ENCODE results near the gene TAMALIN. TPM values are rescaled to one million over a fixed set of nuclear protein-coding genes. Genes with fewer than 3 reads are reported as not detected.
A peak's percentile ranks its signal among the peaks of the same experiment; 100 is the strongest.
"Not testable (repeated sequence)": the region's sequence is repeated elsewhere in the genome, so short reads cannot be mapped to it uniquely, and the experiment has no call there.

TAMALIN gene
- total RNA-seq, 6 experiments from 2014 or later, result 0.24 to 1.00 (median 0.69) TPM

GRCh38 chr12:51974646-51975045 is 32.1 kb upstream of the TAMALIN start:
- TF ChIP-seq CTCF (IDR thresholded peaks at IDR 0.05), result no peak
- peaks cover 98% of the 10 kb centered on the region for H3K4me1 Mint-ChIP-seq (ENCODE audit: low read depth)
- H3K9me3 Mint-ChIP-seq, result no peaks in the 10 kb centered on the region
- H3K4me3 Mint-ChIP-seq, result no peak overlapping the region
- no peak for DNase-seq
- no peaks in the 10 kb centered on the region for H3K27me3 Mint-ChIP-seq (ENCODE audit: insufficient read depth)
- H3K36me3 Mint-ChIP-seq (ENCODE audit: low read depth), result peaks cover 20% of the 10 kb centered on the region
- no peak overlapping the region for H3K27ac Mint-ChIP-seq

- H3K36me3 Mint-ChIP-seq (ENCODE audit: low read depth), result peaks cover 20% of the 10 kb centered on the region
- peaks cover 98% of the 10 kb centered on the region for H3K4me1 Mint-ChIP-seq (ENCODE audit: low read depth)
- no peak overlapping the region for H3K4me3 Mint-ChIP-seq
- peak overlapping the region; percentile 50; the same call in 1 of the 2 replicates for H3K27ac Mint-ChIP-seq
- no peaks in the 10 kb centered on the region for H3K9me3 Mint-ChIP-seq
- no peaks in the 10 kb centered on the region for H3K27me3 Mint-ChIP-seq (ENCODE audit: insufficient read depth)
- no peak for TF ChIP-seq CTCF (IDR thresholded peaks at IDR 0.05)
- no peak for DNase-seq
Observed at GRCh38 chr12:51975196-51975595, 31.6 kb upstream of the TAMALIN start.

DNA sequence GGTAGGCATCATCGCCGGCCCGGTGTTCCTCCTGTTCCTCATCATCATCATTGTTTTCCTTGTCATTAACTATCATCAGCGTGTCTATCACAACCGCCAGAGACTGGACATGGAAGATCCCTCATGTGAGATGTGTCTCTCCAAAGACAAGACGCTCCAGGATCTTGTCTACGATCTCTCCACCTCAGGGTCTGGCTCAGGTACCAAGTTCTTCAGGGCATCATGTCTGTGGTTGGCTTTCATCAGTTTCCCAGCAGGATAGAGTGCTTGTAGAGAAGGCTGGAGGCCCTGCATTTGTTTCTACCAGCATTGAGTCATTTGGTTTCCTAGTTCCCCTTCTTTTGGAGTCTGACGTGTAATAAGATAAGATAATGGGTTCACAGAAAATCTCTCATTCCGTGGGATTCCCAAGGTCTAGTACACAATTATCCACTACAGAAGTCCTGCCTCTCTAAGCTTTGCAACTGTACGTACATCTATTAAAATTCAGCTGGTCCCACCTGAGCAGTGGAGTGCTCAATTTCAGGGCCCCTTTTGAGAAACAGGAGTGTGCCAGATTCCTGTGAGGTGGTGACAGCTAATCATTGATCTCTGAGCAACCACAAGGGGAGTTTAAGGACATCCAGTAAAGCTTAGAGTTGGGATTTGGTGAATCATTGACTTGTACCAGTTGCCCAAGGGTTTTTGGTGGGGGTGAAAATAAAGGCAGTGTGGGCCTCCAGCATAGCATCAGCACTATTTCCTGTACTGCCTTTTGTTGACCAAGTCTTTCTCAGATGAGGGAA is 30.2 kb upstream of the TAMALIN start:
- Mint-ChIP-seq H3K9me3 (no peaks in the 10 kb centered on the region), H3K4me3 (peak overlapping the region; percentile 53), H3K27me3 (ENCODE audit: insufficient read depth) (no peaks in the 10 kb centered on the region), H3K27ac (peak overlapping the region; percentile 77), H3K4me1 (ENCODE audit: low read depth) (peaks cover 91% of the 10 kb centered on the region), H3K36me3 (ENCODE audit: low read depth) (peaks cover 25% of the 10 kb centered on the region)
- TF ChIP-seq CTCF (IDR thresholded peaks at IDR 0.05), result peak; percentile 35
- peak; percentile 68 for DNase-seq

DNA sequence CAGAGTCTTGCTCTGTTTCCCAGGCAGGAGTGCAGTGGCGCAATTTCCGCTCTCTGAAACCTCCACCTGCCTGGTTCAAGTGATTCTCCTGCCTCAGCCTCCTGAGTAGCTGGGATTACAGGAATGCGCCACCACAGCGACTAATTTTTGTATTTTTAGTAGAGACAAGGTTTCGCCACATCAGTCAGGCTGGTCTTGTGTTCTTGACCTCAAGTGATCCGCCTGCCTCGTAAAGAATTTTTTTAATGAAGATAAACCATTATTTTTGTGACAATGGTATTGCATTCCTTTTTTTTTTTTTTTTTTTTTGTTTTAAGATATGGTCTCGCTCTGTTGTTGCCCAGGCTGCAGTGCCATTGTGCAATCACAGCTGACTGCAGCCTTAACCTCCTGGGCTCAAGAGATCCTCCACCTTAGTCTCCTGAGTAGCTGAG is 29.4 kb upstream of the TAMALIN start:
- peaks cover 83% of the 10 kb centered on the region for H3K4me1 Mint-ChIP-seq (ENCODE audit: low read depth)

DNA sequence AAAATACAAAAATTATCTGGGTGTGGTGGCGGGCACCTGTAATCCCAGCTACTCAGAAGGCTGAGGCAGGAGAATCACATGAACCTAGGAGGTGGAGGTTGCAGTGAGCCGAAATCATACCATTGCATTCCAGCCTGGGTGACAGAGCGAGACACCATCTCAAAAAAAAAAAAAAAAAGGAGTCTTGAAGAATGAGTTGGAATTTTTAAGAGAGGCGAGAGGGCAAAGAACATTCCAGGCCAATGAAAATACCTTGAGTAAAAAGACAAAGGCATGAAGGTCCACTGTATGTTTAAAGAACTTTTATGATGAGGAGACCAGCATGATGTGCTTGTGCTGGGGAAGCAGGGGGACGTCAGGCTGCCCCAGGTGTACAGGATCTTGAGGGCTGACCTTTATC is 27.4 kb upstream of the TAMALIN start:
- H3K27me3 Mint-ChIP-seq (ENCODE audit: insufficient read depth); H3K9me3 Mint-ChIP-seq: not testable (repeated sequence)
- DNase-seq, result peak; percentile 58
- H3K4me1 Mint-ChIP-seq (ENCODE audit: low read depth), result peaks cover 64% of the 10 kb centered on the region
- H3K27ac Mint-ChIP-seq, result peak overlapping the region; percentile 78
- peak overlapping the region; percentile 65 for H3K4me3 Mint-ChIP-seq
- peaks cover 25% of the 10 kb centered on the region for H3K36me3 Mint-ChIP-seq (ENCODE audit: low read depth)

More for the DNA sequence above, 29.4 kb upstream of the TAMALIN start:
- H3K36me3 Mint-ChIP-seq (ENCODE audit: low read depth), result peaks cover 25% of the 10 kb centered on the region
- no peak for TF ChIP-seq CTCF (IDR thresholded peaks at IDR 0.05)
- H3K4me3 Mint-ChIP-seq, result no peak overlapping the region
- no peaks in the 10 kb centered on the region; the same call in 1 of the 2 replicates for H3K27me3 Mint-ChIP-seq (ENCODE audit: insufficient read depth)
- no peak for DNase-seq
- H3K9me3 Mint-ChIP-seq, result no peaks in the 10 kb centered on the region
- 0 out of 2 replicates have a peak overlapping the region, but pooled peaks have one; percentile 32 for H3K27ac Mint-ChIP-seq
